Measurements from ENCODE around the gene MAFB.
"Not testable (repeated sequence)": the region's sequence is repeated elsewhere in the genome, so short reads cannot be mapped to it uniquely, and the experiment has no call there.

The MAFB gene

GRCh38 chr20:40689100-40689942, at the start of gene MAFB:
MAFB (minus strand) TSS chr20:40689236; CDS start chr20:40688850, 386 bp downstream.
- DNase-seq: no peak

GRCh38 chr20:40736468-40736867, 47.4 kb upstream of the MAFB start:
- DNase-seq: not testable (repeated sequence)

GRCh38 chr20:40728996-40729395, 40.0 kb upstream of the MAFB start:
- no peak for DNase-seq

- DNase-seq: no peak
Observed at GRCh38 chr20:40728470-40728869, 39.4 kb upstream of the MAFB start.

- DNase-seq: no peak
Observed at GRCh38 chr20:40727960-40728359, 38.9 kb upstream of the MAFB start.

- DNase-seq: no peak
Observed at GRCh38 chr20:40726776-40727175, 37.7 kb upstream of the MAFB start.

- no peak for DNase-seq
Observed at GRCh38 chr20:40724566-40724965, 35.5 kb upstream of the MAFB start.

- DNase-seq: no peak
Observed at GRCh38 chr20:40720826-40721225, 31.8 kb upstream of the MAFB start.

GRCh38 chr20:40720099-40720498, 31.1 kb upstream of the MAFB start:
- DNase-seq: no peak

- DNase-seq: no peak
Observed at GRCh38 chr20:40718982-40719729, 30.1 kb upstream of the MAFB start.

- no peak for DNase-seq
Observed at GRCh38 chr20:40718214-40718977, 29.4 kb upstream of the MAFB start.

GRCh38 chr20:40717343-40717865, 28.4 kb upstream of the MAFB start:
- DNase-seq: no peak

GRCh38 chr20:40715491-40715890, 26.5 kb upstream of the MAFB start:
- no peak for DNase-seq

GRCh38 chr20:40714916-40715315, 25.9 kb upstream of the MAFB start:
- DNase-seq: no peak

GRCh38 chr20:40714109-40714508, 25.1 kb upstream of the MAFB start:
- DNase-seq: no peak

- no peak for DNase-seq
Observed at GRCh38 chr20:40713508-40713907, 24.5 kb upstream of the MAFB start.

GRCh38 chr20:40711079-40711478, 22.0 kb upstream of the MAFB start:
- DNase-seq: no peak

GRCh38 chr20:40710603-40711002, 21.6 kb upstream of the MAFB start:
- no peak for DNase-seq

GRCh38 chr20:40706977-40707582, 18.0 kb upstream of the MAFB start:
- no peak for DNase-seq

GRCh38 chr20:40705413-40705812, 16.4 kb upstream of the MAFB start:
- no peak for DNase-seq

GRCh38 chr20:40704828-40705227, 15.8 kb upstream of the MAFB start:
- no peak for DNase-seq

GRCh38 chr20:40703975-40704530, 15.0 kb upstream of the MAFB start:
- no peak for DNase-seq
